HepG2 (cell line): ENCODE data around the gene C4B. TPM values are rescaled to one million over a fixed set of nuclear protein-coding genes. Genes with fewer than 3 reads are reported as not detected.

Experiments
- ATAC-seq: fragments of 200-7000 bp; cut with Tn5 transposase; 3 replicates; pipeline ENCODE4 v1.9.1; 2020; ENCODE audit warnings: mild to moderate bottlenecking, moderate library complexity
- BruUV-seq: library from RNA; stranded (reverse); fragments of 400-500 nt; replicated peaks from 2 replicates; lab custom pipeline; 2021; lab: Mats Ljungman, UMichigan
- CTCF ChIA-PET: fragments of 300-600 bp; formaldehyde crosslinking; extraction: SDS; loops from one replicate; lab custom pipeline; 2021; ENCODE audit warnings: low total read pairs, inconsistent platforms, low intra/inter-chr PET ratio; lab: Yijun Ruan, JAX
- POLR2A ChIA-PET: fragments of 350-600 bp; sonication (Branson Sonifier 250); formaldehyde crosslinking; loops from one replicate; lab custom pipeline; 2020; ENCODE audit warnings: antibody characterized with exemption, inconsistent platforms; lab: Yijun Ruan, JAX
- DNase-seq: peaks from one replicate; pipeline ENCODE4 v3.0.0-alpha.2; 2015; ENCODE audit warnings: low spot score
- FAIRE-seq: peaks from 3 replicates; lab custom pipeline; 2011; peaks lifted over from hg19 to GRCh38; lab: Jason Lieb, UNC
- H2AFZ ChIP-seq: one replicate; pipeline ENCODE4 v1.6.1; 2011; ENCODE audit warnings: low read length, inconsistent platforms
- H3K27ac ChIP-seq: fragments of 300-600 bp; 3 replicates; pipeline ENCODE4 v1.8.0; 2011; ENCODE audit warnings: mixed run types, mild to moderate bottlenecking, mixed read lengths, low read length, inconsistent platforms; ENCODE audit not compliant: insufficient read depth; ENCODE audit errors: extremely low read length
- H3K27me3 ChIP-seq, 2 experiments: fragments of 200-600 bp in 1 of 2; 2 replicates in 1 of 2; 3 replicates in 1 of 2; pipeline versions ENCODE4 v1.6.0 to v1.8.0; 2011; ENCODE audit warnings: low read length in 2 of 2, mild to moderate bottlenecking in 2 of 2, moderate library complexity in 2 of 2, inconsistent platforms in 1 of 2; ENCODE audit not compliant: insufficient read depth in 2 of 2, control insufficient read depth in 1 of 2
- H3K36me3 ChIP-seq, 2 experiments: fragments of 200-600 bp in 1 of 2; replicated peaks in 1 of 2; 2 replicates in 1 of 2; 3 replicates in 1 of 2; pipeline versions ENCODE4 v1.5.1 to v1.8.0; 2011; ENCODE audit warnings: low read length in 2 of 2, inconsistent platforms in 1 of 2; ENCODE audit not compliant: insufficient read depth in 2 of 2, control insufficient read depth in 1 of 2
- H3K4me1 ChIP-seq: 2 replicates; pipeline ENCODE4 v1.5.1; 2012; ENCODE audit warnings: low read length, inconsistent platforms; ENCODE audit not compliant: insufficient read depth
- H3K4me2 ChIP-seq: 2 replicates; pipeline ENCODE4 v1.6.0; 2011; ENCODE audit warnings: low read depth, low read length, inconsistent platforms
- H3K4me3 ChIP-seq, 3 experiments: fragments of 200-600 bp in 1 of 3; sonication (generic), shearing (Covaris generic) in 1 of 3; replicated peaks in 1 of 3; 2 replicates each; pipeline ENCODE4 v1.5.1; 2011 to 2016; ENCODE audit warnings: low read length in 3 of 3, inconsistent platforms in 2 of 3, low read depth in 2 of 3, mild to moderate bottlenecking in 2 of 3, control low read depth in 1 of 3, mixed read lengths in 1 of 3; ENCODE audit not compliant: insufficient read depth in 1 of 3
- H3K79me2 ChIP-seq: one replicate; pipeline ENCODE4 v1.6.1; 2011; ENCODE audit warnings: low read length, inconsistent platforms; ENCODE audit not compliant: insufficient read depth
- H3K9ac ChIP-seq: 2 replicates; pipeline ENCODE4 v1.6.0; 2011; ENCODE audit warnings: mild to moderate bottlenecking, low read depth, low read length, inconsistent platforms; ENCODE audit not compliant: insufficient read depth
- H3K9me3 ChIP-seq: 2 replicates; pipeline ENCODE4 v1.5.1; 2012; ENCODE audit warnings: mild to moderate bottlenecking, low read length
- H4K20me1 ChIP-seq: 2 replicates; pipeline ENCODE4 v1.6.0; 2011; ENCODE audit warnings: inconsistent platforms, mild to moderate bottlenecking, low read length, moderate library complexity; ENCODE audit not compliant: insufficient read depth
- ATF3 ChIP-seq: sonication (generic); formaldehyde crosslinking; IDR thresholded peaks from 2 replicates; pipeline ENCODE4 v1.4.0; 2020; ENCODE audit warnings: missing genetic modification reagents
- ATF7 ChIP-seq, 2 experiments: fragments of 450-650 bp in 1 of 2; sonication (generic) in 1 of 2; formaldehyde crosslinking in 1 of 2; IDR thresholded peaks; 2 replicates each; pipeline versions ENCODE4 v1.4.0 to v1.6.1; 2016 to 2020; ENCODE audit warnings: antibody characterized with exemption in 1 of 2, mild to moderate bottlenecking in 1 of 2, missing genetic modification reagents in 1 of 2
- IKZF1 ChIP-seq: fragments of 450-650 bp; IDR thresholded peaks from 2 replicates; pipeline ENCODE4 v1.7.1; 2016
- IKZF4 ChIP-seq: sonication (generic); formaldehyde crosslinking; IDR thresholded peaks from 2 replicates; pipeline ENCODE4 v1.5.1; 2020; ENCODE audit warnings: borderline replicate concordance, mild to moderate bottlenecking, low read depth, missing genetic modification reagents; ENCODE audit errors: not compliant biosample characterization
- KDM1A ChIP-seq: IDR thresholded peaks from 2 replicates; pipeline ENCODE4 v1.6.1; 2016; ENCODE audit warnings: missing compliant biosample characterization
- NFYB ChIP-seq: sonication (generic); formaldehyde crosslinking; IDR thresholded peaks from 2 replicates; pipeline ENCODE4 v1.4.0; 2020; ENCODE audit warnings: missing genetic modification reagents
- POLR2AphosphoS5 ChIP-seq: IDR thresholded peaks from 2 replicates; pipeline ENCODE4 v1.6.1; 2012; ENCODE audit warnings: low read depth, low read length
- RCOR2 ChIP-seq: IDR thresholded peaks from 2 replicates; pipeline ENCODE4 v1.6.1; 2016; ENCODE audit warnings: missing biosample characterization, missing genetic modification reagents
- SP4 ChIP-seq: sonication (generic); formaldehyde crosslinking; IDR thresholded peaks from 2 replicates; pipeline ENCODE4 v1.8.1; 2023; ENCODE audit warnings: mild to moderate bottlenecking, missing genetic modification reagents
- ZBTB38 ChIP-seq: sonication (generic); formaldehyde crosslinking; IDR thresholded peaks from 2 replicates; pipeline ENCODE4 v1.5.1; 2020; ENCODE audit warnings: mild to moderate bottlenecking, missing genetic modification reagents
- ZMAT3 ChIP-seq: sonication (generic); formaldehyde crosslinking; conservative IDR thresholded peaks from 2 replicates; pipeline ENCODE4 v1.7.0; 2021; ENCODE audit warnings: missing genetic modification reagents
- ZNF724P ChIP-seq: sonication (generic); formaldehyde crosslinking; IDR thresholded peaks from 2 replicates; pipeline ENCODE4 v1.8.0; 2022; ENCODE audit warnings: missing genetic modification reagents, borderline replicate concordance
- WGBS: methylation state at CpG from one replicate; pipeline ENCODE4 v1.1.6; 2017; ENCODE audit warnings: low lambda C conversion rate; 5-methylcytosine and 5-hydroxymethylcytosine counted together
- in situ Hi-C: cut with HindIII; loops from 2 replicates; pipeline ENCODE4 v1.10.0; 2017; ENCODE audit warnings: low pct_unique_long_range_greater_than_20kb; ENCODE audit not compliant: extremely low pct_ligation_motif_present
- intact Hi-C: fragments of 100-400 bp; cut with micrococcal nuclease; formaldehyde crosslinking; loops from one replicate; pipeline ENCODE4 v1.10.0; 2022; ENCODE audit not compliant: unreplicated experiment
- polyA plus RNA-seq, 8 experiments: library from polyadenylated mRNA; depleted of rRNA in 3 of 8; stranded (reverse) in 7 of 8; unstranded in 1 of 8; fragments of >200 nt; fragmentation: Illumina TruSeq in 4 of 8; extraction: Trizol in 4 of 8; gene quantifications; 2 replicates each; pipeline versions ENCODE4 v1.2.1 to v1.2.3, GENCODE V29; 2011 to 2016; ENCODE audit warnings: low read depth in 4 of 8, missing spikeins in 1 of 8, mixed read lengths in 1 of 8; ENCODE audit not compliant: insufficient read depth in 1 of 8
- total RNA-seq, 5 experiments: library from RNA; depleted of rRNA; stranded (reverse); fragments of >200 nt; fragmentation: Illumina TruSeq; extraction: Trizol; gene quantifications; 2 replicates each; pipeline ENCODE4 v1.2.3, GENCODE V29; 2016; ENCODE audit warnings: low read depth in 1 of 5
- TF ChIP-seq, protein P1 (sequence below): IDR thresholded peaks from 2 replicates; pipeline ENCODE4 v1.6.1; 2016; ENCODE audit warnings: mild to moderate bottlenecking
- TF ChIP-seq, protein P2 (sequence below): sonication (generic); formaldehyde crosslinking; IDR thresholded peaks from 2 replicates; pipeline ENCODE4 v1.5.0; 2020; ENCODE audit warnings: missing genetic modification reagents

The C4B gene
- total and polyA plus RNA-seq, 2 of the 13 experiments (the other 11 are each of a cell fraction or from before 2014, with no cell fraction given) = 167 to 538 TPM

DNA sequence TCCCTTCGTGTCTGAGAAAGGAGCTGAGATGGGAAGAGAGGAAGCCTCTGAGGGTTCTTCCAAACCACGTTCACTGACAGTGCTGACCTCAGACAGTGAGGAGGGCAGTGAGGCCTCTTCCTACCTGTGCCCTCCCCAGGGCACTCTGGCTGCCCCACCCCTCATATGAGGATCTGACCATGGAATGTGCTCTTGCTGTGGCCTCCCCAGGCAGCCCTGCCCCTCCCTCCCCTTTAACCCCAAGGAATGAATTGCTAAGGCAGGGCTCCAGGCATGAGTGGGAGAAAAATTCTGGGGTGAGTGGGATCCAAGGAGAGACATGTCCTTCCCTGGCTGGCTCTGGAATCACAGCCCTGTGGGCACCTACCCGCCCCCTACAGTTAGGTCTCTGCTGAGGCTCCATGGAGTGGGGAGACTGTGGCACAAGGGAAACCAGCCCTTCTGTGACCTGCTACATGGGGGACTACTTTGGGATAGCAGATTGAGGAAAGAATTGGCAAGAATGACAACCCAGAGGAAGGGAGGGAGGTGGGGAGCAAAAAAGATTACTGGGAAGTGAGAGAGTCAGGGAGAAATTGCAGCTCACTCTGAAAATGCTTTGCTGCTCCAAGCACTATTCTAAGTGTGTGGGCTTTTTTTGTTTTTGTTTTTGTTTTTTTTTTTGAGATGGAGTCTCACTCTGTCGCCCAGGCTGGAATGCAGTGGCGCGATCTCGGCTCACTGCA is 65.1 kb downstream of the C4B start:
- Histone ChIP-seq H2AFZ (no peak overlapping the region), H3K4me2 (no peak overlapping the region), H3K79me2 (no peaks in the 10 kb centered on the region), H3K27ac (no peak overlapping the region), H3K27me3 (peaks cover 8 to 83% of the 10 kb centered on the region in 2 experiments; a peak in 4 of 5 replicates), H3K9ac (no peak overlapping the region), H3K36me3 (no peaks in the 10 kb centered on the region), H3K4me3 (no peak overlapping the region), H3K4me1 (peaks cover 15% of the 10 kb centered on the region), H4K20me1 (no peaks in the 10 kb centered on the region), H3K9me3 (no peaks in the 10 kb centered on the region)
- DNase-seq (no peak), FAIRE-seq (no peak), ATAC-seq (peak; percentile 22; the same call in 2 of the 3 replicates)
- in situ Hi-C loops (loop anchor here (25.0 kb wide), 1 partner anchor 708 kb away; no protein-coding TSS in a partner anchor), intact Hi-C loops (no loop called here)
- ChIA-PET CTCF (no interaction called here), POLR2A (no interaction called here)
- TF ChIP-seq ZBTB38 (CRISPR knock-in tag) (no peak), IKZF4 (CRISPR knock-in tag) (no peak), SP4 (CRISPR knock-in tag) (no peak), ZNF724P (CRISPR knock-in tag) (no peak), KDM1A (no peak), NFYB (no peak), ATF3 (CRISPR knock-in tag) (no peak), RCOR2 (CRISPR knock-in tag) (no peak), ZMAT3 (CRISPR knock-in tag) (no peak), ATF7 (IDR thresholded peaks at IDR 0.05) (no peak), ATF7 (CRISPR knock-in tag; IDR thresholded peaks at IDR 0.05) (no peak), IKZF1 (no peak), POLR2AphosphoS5 (no peak)
- TF ChIP-seq, protein P1, sequence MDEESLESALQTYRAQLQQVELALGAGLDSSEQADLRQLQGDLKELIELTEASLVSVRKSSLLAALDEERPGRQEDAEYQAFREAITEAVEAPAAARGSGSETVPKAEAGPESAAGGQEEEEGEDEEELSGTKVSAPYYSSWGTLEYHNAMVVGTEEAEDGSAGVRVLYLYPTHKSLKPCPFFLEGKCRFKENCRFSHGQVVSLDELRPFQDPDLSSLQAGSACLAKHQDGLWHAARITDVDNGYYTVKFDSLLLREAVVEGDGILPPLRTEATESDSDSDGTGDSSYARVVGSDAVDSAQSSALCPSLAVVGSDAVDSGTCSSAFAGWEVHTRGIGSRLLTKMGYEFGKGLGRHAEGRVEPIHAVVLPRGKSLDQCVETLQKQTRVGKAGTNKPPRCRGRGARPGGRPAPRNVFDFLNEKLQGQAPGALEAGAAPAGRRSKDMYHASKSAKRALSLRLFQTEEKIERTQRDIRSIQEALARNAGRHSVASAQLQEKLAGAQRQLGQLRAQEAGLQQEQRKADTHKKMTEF (CRISPR knock-in tag) = no peak
- TF ChIP-seq, protein P2, sequence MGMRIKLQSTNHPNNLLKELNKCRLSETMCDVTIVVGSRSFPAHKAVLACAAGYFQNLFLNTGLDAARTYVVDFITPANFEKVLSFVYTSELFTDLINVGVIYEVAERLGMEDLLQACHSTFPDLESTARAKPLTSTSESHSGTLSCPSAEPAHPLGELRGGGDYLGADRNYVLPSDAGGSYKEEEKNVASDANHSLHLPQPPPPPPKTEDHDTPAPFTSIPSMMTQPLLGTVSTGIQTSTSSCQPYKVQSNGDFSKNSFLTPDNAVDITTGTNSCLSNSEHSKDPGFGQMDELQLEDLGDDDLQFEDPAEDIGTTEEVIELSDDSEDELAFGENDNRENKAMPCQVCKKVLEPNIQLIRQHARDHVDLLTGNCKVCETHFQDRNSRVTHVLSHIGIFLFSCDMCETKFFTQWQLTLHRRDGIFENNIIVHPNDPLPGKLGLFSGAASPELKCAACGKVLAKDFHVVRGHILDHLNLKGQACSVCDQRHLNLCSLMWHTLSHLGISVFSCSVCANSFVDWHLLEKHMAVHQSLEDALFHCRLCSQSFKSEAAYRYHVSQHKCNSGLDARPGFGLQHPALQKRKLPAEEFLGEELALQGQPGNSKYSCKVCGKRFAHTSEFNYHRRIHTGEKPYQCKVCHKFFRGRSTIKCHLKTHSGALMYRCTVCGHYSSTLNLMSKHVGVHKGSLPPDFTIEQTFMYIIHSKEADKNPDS (CRISPR knock-in tag) = no peak
- no TSS peak for BruUV-seq
- WGBS = 45% methylated on average over 7 of the region's 7 CpGs
